Amygdala (tissue), 56 donors: ENCODE measurements around the gene CHRM3.
A peak's percentile ranks its signal among the peaks of the same experiment; 100 is the strongest.
"Not testable (repeated sequence)": the region's sequence is repeated elsewhere in the genome, so short reads cannot be mapped to it uniquely, and the experiment has no call there.

Experiments used
- DNase-seq, 56 donors: peaks; one replicate each; lab custom pipeline; 2025; lab: John Stamatoyannopoulos, UW

The CHRM3 gene

DNA sequence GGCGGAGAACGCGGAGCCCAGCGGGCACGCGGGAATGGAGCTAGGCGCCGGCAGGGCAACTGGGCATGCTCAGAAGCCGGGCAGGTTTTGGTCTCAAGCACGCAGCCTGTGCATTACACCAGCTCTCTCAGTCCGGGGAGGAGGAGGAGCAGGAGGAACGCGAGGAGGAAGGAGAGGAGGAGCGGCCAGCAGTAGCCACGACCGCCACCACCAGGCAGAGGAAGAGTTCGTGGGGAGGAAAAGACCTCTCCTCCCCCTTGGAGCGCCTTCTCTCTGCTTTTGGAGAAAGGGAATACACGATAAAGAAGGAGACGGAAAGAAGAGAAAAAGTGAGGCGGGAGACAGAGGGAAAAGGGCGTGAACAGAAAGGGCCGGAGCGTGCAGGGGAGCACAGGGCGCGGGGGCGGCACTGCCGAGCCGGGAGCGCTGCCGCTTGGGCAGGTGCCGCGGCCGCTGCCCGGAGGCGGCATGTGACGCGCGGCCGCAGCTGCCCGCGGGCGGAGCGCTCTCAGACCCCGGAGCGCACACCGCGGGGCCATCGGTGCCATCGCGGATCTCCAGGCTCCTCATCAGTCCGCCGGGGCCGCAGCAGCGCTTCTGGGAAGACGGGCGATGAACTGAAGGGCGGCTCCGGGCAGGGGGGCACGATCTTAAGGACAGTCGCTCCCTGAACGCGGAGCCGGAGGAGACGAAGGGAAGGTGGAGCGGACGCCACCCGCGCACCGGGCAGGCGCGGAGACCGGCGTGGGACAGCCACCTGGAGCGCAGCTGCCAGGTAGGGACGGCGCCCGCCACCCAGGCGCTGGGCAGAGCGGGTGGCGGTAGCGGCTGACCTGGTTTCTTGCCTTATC is at the start of gene CHRM3:
CHRM3 (plus strand) TSS at position 116 of the 851 bp plus-strand sequence. CDS start 520,884 bp downstream, outside the sequence.
- peak in 43 of 56 donors; percentile 7 to 70 (median 37) for DNase-seq

- DNase-seq: no peak
These were observed 48.5 kb upstream of the CHRM3 start for GRCh38 chr1:239337799-239338430.

GRCh38 chr1:239347776-239348175 is 38.6 kb upstream of the CHRM3 start:
- no peak for DNase-seq

DNA sequence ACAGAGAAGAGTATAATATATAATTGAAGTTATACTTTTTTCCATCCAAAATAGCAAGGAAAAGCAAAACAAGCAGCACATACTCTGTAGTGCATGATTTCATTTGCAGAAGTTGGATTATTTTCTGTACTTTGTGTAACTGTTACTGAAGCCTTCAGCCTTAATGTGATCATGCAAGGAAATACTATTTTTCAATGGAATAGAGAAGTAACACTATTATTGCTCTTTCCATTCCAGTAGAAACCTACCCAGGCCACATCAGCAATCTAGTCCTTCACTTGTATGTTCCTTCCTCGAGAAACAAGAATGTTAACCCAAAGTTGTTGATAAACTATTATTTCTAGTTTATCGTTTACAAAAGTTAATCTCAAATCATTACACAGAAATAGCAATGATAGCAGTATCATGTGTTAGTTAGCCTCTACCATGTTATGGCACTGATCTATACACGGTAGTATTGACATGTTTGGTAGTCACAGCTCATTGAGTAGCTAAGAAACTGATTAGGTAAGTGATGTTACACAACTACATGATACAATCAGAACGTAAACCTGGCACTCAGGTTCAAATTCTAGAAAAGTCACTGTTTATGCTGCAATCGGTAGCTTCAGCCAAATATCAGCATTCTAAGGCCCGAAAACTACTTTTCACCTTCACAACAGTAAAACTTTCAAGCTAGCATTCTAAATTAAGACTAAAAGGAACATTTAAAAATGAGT is 37.6 kb upstream of the CHRM3 start:
- DNase-seq: no peak

DNA sequence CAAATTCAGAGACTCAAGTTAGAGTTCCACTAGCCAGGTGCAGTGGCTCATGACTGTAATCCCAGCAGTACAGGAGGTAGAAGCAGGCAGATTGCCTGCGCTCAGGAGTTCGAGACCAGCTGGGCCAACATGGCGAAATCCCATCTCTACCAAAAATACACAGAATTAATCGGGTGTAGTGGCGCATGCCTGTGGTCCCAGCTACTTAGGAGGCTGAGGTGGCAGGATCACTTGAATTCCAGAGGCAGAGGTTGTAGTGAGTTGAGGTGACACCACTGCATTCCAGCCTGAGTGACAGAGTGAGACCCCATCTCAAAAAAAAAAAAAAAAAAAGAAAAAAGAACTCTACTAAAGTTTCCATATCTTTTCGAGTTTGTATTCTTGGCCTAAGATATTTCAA is 36.7 kb upstream of the CHRM3 start:
- no peak for DNase-seq

DNA sequence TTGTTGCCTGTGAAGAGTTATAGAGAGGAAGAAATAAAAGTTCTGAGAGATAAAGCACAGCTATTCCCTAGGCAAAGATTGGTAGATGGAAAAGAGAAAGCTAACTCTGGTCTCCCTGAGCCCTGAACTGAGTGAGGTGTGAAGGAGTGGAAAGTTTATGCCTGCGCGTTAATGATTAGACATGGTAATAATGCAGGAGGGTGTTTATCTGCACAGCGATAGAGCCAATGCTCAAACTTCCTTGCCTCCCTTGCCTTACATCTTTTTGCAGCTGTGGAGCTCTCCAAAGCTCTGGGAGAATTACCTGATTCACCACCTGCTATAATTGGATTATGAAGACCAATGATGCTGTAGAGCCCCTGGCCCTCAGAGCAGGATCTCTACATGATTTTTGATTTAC is 32.8 kb upstream of the CHRM3 start:
- DNase-seq: no peak

DNA sequence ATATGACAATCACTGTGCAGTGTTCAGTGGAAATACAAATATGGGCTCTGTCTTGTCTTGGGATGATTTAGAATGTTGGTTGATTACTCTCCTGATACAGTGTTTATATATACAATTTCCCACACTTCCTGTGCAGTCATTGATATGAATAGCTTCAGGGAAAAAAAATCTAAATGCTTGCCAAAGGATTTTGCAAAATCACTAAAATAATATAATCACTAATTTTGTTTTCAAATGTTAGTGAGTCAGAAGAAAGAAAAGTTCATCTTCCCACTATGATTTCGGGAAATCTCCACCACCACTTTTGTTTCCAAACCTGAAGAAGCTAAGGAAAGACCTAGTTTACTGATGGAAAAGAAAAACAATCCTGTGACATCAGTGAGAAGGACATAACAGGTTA is 32.1 kb upstream of the CHRM3 start:
- no peak for DNase-seq

GRCh38 chr1:239357867-239358266 is 28.5 kb upstream of the CHRM3 start:
- DNase-seq: no peak

DNA sequence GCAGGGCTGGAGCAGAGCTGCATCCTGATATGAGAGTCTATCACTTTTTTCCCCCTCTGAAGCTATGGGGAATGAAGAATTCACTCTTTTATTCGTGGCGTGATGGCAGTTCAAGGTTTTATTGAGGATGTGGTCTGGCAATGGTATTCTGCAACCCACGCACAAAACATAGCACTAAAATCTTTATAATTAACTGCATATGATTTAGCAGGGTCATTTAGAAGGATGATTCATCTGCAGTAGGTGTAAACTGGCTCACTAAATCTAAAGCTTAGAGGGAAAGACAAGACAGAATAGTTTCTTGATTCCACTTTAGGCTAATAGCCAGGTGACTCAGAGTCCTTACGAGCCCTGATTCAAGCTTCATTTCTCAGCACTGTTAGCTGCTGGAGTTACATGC is 25.0 kb upstream of the CHRM3 start:
- DNase-seq: no peak

- DNase-seq: no peak
These were observed 22.4 kb upstream of the CHRM3 start for GRCh38 chr1:239363930-239364329.

- DNase-seq: no peak
These were observed 19.1 kb upstream of the CHRM3 start for GRCh38 chr1:239367196-239367810.

GRCh38 chr1:239368436-239369109 is 17.8 kb upstream of the CHRM3 start:
- no peak for DNase-seq

DNA sequence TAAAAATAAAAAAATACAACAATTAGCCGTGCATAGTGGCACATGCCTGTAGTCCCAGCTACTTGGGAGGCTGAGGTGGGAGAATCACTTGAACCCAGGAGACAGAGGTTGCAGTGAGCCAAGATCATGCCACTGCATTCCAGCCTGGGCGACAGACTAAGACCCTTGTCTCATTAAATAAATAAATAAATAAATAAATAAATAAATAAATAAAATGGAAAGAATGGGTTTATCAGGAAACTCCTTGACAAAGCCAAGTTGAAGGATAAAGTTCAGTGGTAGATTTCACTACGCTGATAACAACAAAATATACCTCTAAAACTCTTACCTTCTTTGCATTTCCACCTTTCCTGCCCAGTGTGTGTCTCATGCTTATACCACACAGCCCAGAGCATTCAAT is 15.5 kb upstream of the CHRM3 start:
- DNase-seq: not testable (repeated sequence)

DNA sequence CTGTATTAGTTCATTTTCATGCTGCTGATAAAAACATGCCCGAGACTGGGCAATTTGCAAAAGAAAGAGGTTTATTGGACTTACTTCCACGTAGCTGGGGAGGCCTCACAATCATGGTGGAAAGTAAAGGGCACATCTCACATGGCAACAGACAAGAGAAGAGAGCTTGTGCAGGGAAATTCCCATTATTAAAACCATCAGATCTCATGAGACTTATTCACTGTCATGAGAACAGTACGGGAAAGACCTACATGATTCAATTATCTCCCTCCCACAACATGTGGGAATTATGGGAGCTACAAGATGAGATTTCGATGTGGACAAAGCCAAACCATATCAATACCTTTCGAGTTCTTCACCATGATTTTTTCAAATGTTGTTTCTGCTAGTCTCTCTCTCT is 3.7 kb upstream of the CHRM3 start:
- DNase-seq: no peak

DNA sequence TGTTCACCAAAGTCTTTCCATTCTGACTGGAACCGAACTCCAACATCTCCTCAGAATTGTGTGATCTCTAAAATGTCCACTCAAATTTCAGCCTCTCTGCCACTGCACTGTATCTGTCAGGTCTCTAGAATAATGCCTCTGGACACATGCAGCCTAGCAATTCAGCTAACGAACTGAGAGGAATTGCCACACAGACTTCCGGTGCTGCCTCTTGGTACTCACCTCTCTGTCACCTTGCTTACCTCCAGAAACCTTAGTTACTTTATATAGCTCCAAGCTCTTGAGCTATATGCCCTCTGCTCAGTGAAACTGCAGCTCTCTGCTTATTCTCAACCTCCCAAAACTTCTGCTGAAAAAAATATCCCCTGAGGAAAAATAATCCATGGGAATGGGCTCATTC is 2.7 kb upstream of the CHRM3 start:
- DNase-seq: no peak

- peak in 18 of 56 donors; percentile 1 to 62 (median 12) for DNase-seq
These were observed 1.2 kb downstream of the CHRM3 start for GRCh38 chr1:239387304-239388158.

DNA sequence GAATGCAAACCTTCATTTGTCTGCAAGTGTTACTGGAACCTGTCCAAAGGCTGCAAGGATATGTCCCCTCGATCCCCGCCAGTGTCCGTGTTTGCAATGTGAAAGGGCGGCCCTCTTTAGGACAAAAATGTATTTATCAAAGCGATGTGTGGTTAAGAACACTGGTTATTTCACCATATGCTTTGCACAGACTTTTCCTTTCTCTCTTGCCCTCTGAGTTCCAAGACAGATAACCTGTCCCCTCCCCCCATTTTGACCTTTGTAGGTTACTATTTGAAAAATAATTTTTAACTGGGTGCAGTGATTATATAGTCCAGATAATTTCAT is 1.8 kb downstream of the CHRM3 start:
- DNase-seq: no peak

DNA sequence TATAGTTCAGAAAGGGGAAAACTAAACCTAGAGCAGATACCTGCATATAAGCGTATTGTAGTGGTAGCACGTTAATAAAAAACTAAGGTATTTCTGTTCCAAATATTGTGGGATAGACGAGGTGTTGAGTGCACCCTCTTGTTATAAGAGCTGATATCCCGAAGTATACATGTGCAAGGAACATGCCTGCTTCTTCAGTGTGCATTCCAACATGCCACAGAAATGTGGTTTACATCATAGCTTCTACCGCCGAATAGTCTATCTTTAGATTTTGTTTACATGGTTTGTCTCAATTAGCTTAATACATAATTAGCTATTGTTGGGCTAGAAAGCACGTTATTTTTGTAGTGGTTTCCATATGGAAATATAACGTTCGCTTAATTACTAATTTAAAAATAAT is 2.2 kb downstream of the CHRM3 start:
- DNase-seq: no peak

DNA sequence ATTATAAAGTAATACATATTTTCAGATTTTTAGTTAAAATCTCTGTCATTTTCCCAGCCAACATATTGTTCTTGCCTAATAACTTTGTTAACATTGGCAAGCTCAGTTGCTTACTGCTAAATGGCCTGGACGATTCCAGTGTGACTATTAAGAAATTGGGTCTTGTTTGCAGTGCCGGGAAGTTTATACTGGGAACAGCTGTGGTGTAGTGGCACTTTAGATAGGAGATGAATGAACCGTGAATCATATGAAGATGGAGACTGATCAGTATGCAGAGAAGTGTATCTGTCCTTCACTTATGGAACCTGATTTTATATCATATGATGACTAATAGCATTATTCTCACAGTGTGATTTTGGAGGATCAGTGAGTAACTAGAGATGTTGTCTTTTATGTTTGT is 3.3 kb downstream of the CHRM3 start:
- DNase-seq: no peak

DNA sequence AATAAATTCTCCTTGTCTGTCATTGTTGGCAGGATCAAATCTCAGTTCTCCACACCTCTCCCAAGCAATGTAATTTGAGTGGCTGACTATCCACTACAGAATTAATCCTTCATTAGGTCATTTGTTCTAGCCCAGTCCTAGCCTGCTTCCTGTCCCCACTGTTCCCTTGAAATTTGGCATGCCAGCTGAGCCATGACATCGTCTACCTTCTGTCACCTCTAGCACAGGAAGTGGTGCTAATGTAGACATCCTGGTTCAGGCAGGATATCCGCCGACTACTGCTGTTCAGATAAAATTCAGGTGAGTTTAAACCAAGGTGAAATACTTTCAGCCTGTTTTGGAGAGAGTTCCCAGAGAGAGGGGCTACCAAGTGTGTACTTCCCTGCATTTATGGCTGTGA is 5.9 kb downstream of the CHRM3 start:
- DNase-seq: no peak
